Osteoblast (primary cell): ENCODE measurements around the gene NOL4L. TPM values are rescaled to one million over a fixed set of nuclear protein-coding genes. Genes with fewer than 3 reads are reported as not detected.

Experiments used
- DNase-seq: peaks from one replicate; pipeline ENCODE4 v3.0.0; 2011; ENCODE audit warnings: low spot score, mixed read lengths; ENCODE audit not compliant: insufficient read length; ENCODE audit errors: missing footprints
- H2AFZ ChIP-seq: 2 replicates; pipeline ENCODE4 v1.6.0; 2011; ENCODE audit warnings: mild to moderate bottlenecking, low read length
- H3K27ac ChIP-seq: 2 replicates; pipeline ENCODE4 v1.5.1; 2011; ENCODE audit warnings: mild to moderate bottlenecking, low read depth, low read length, moderate library complexity
- H3K27me3 ChIP-seq: 2 replicates; pipeline ENCODE4 v1.6.0; 2012; ENCODE audit warnings: mild to moderate bottlenecking, control low read depth, inconsistent platforms, low read length, moderate library complexity; ENCODE audit not compliant: insufficient read depth
- H3K36me3 ChIP-seq: 2 replicates; pipeline ENCODE4 v1.5.1; 2011; ENCODE audit warnings: mild to moderate bottlenecking, low read length, control low read depth, moderate library complexity; ENCODE audit not compliant: insufficient read depth
- H3K4me1 ChIP-seq: 2 replicates; pipeline ENCODE4 v1.5.1; 2011; ENCODE audit warnings: mild to moderate bottlenecking, low read length, control low read depth, moderate library complexity; ENCODE audit not compliant: insufficient read depth
- H3K4me2 ChIP-seq: 2 replicates; pipeline ENCODE4 v1.6.0; 2011; ENCODE audit warnings: mild to moderate bottlenecking, low read length; ENCODE audit not compliant: insufficient read depth
- H3K4me3 ChIP-seq: fragments of 200-600 bp; sonication (generic); 3 replicates; pipeline ENCODE4 v1.5.1; 2012; ENCODE audit warnings: mild to moderate bottlenecking, low read length, inconsistent platforms; ENCODE audit not compliant: insufficient read depth
- H3K79me2 ChIP-seq: 2 replicates; pipeline ENCODE4 v1.6.0; 2012; ENCODE audit warnings: mild to moderate bottlenecking, low read length, control low read depth, inconsistent platforms; ENCODE audit not compliant: insufficient read depth
- H3K9me3 ChIP-seq: 2 replicates; pipeline ENCODE4 v1.5.1; 2011; ENCODE audit warnings: low read depth, low read length, control low read depth
- H4K20me1 ChIP-seq: 2 replicates; pipeline ENCODE4 v1.6.0; 2012; ENCODE audit warnings: mild to moderate bottlenecking, low read length, control low read depth; ENCODE audit not compliant: insufficient read depth
- total RNA-seq: library from RNA; depleted of rRNA; stranded (reverse); fragments of >200 nt; gene quantifications from 2 replicates; pipeline ENCODE4 v1.2.3, GENCODE V29; 2012
- TF ChIP-seq, protein P1 (sequence below): IDR thresholded peaks from 2 replicates; pipeline ENCODE4 v1.5.1; 2011; ENCODE audit warnings: mild to moderate bottlenecking, low read depth, low read length, moderate library complexity; ENCODE audit errors: extremely low read depth

Gene NOL4L
- total RNA-seq, 1 donor, result 6.2 TPM

DNA sequence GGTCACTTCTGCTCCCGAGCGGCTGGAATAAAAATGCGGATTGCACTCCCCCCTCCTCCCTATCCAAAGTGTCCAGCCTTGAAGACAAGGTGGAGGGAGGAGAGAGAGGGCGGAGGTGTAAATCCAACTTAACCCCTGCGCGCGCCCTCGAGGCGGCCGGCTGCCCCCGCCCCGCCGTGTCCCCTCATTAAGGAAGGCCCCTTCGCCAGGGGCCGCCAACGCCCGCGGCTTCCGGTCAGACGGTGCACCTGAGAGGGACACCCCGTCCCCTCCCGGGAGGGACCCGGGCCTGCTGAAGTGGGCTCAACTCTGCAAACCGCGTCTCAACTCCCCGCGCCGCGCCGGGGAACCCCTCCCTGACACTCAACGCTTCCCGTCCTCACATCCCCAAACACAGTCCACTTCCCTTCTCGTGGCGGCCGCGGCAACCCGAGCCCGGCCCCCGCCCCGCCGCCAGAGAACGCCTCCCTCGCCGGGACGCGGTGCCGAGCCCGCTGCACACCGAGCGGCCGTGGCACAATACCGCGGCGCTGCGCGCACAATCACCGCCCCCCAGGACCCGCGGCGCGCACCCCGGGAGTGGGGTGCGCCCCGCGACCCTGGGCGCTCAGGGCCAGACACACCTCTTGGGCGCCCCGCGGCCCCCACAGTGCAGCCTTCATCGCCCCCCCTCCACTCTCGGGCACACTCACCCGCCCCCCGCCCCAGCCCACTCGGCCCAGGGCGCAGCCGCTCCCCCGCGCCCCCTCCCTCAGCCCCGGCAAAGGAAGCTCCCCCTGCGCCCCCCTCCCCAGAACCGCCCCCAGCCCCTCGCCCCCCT is 102.5 kb downstream of the NOL4L start:
- TF ChIP-seq, protein P1, sequence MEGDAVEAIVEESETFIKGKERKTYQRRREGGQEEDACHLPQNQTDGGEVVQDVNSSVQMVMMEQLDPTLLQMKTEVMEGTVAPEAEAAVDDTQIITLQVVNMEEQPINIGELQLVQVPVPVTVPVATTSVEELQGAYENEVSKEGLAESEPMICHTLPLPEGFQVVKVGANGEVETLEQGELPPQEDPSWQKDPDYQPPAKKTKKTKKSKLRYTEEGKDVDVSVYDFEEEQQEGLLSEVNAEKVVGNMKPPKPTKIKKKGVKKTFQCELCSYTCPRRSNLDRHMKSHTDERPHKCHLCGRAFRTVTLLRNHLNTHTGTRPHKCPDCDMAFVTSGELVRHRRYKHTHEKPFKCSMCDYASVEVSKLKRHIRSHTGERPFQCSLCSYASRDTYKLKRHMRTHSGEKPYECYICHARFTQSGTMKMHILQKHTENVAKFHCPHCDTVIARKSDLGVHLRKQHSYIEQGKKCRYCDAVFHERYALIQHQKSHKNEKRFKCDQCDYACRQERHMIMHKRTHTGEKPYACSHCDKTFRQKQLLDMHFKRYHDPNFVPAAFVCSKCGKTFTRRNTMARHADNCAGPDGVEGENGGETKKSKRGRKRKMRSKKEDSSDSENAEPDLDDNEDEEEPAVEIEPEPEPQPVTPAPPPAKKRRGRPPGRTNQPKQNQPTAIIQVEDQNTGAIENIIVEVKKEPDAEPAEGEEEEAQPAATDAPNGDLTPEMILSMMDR, result no peak
- H3K4me1 ChIP-seq, result peaks cover 4% of the 10 kb centered on the region
- peaks cover 38% of the 10 kb centered on the region for H4K20me1 ChIP-seq
- peak overlapping the region; percentile 83 for H3K4me3 ChIP-seq
- no peak overlapping the region for H3K27ac ChIP-seq
- H3K27me3 ChIP-seq, result peaks cover 5% of the 10 kb centered on the region
- peak; percentile 82 for DNase-seq
- no peaks in the 10 kb centered on the region for H3K9me3 ChIP-seq
- no peaks in the 10 kb centered on the region for H3K36me3 ChIP-seq
- H3K4me2 ChIP-seq, result peak overlapping the region; percentile 80
- H3K79me2 ChIP-seq, result peaks cover 39% of the 10 kb centered on the region
- H2AFZ ChIP-seq, result peak overlapping the region; percentile 56

- Histone ChIP-seq H3K27ac (no peak overlapping the region), H3K4me1 (peaks cover 4% of the 10 kb centered on the region), H3K27me3 (peaks cover 4% of the 10 kb centered on the region), H4K20me1 (peaks cover 44% of the 10 kb centered on the region), H3K4me3 (peak overlapping the region; percentile 83), H3K79me2 (peaks cover 45% of the 10 kb centered on the region), H3K36me3 (no peaks in the 10 kb centered on the region), H2AFZ (no peak overlapping the region), H3K9me3 (no peaks in the 10 kb centered on the region), H3K4me2 (peak overlapping the region; percentile 80)
- peak; percentile 78 for DNase-seq
- TF ChIP-seq, protein P1, result no peak
Measured at GRCh38 chr20:32482143-32482441, 103.0 kb downstream of the NOL4L start.

- Histone ChIP-seq H3K4me2 (peak overlapping the region; percentile 80), H3K79me2 (peaks cover 51% of the 10 kb centered on the region), H3K4me3 (peak overlapping the region; percentile 83), H3K27me3 (peaks cover 4% of the 10 kb centered on the region), H2AFZ (no peak overlapping the region), H3K36me3 (no peaks in the 10 kb centered on the region), H3K4me1 (peaks cover 4% of the 10 kb centered on the region), H3K27ac (no peak overlapping the region), H4K20me1 (peaks cover 47% of the 10 kb centered on the region), H3K9me3 (no peaks in the 10 kb centered on the region)
- TF ChIP-seq, protein P1, result no peak
- DNase-seq, result peak; percentile 78
Measured at GRCh38 chr20:32481311-32482142, 103.6 kb downstream of the NOL4L start.
